Measurements from ENCODE around the gene COQ3. TPM values are rescaled to one million over a fixed set of nuclear protein-coding genes. Genes with fewer than 3 reads are reported as not detected.

Gene COQ3, protein sequence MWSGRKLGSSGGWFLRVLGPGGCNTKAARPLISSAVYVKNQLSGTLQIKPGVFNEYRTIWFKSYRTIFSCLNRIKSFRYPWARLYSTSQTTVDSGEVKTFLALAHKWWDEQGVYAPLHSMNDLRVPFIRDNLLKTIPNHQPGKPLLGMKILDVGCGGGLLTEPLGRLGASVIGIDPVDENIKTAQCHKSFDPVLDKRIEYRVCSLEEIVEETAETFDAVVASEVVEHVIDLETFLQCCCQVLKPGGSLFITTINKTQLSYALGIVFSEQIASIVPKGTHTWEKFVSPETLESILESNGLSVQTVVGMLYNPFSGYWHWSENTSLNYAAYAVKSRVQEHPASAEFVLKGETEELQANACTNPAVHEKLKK
- total RNA-seq, result 1 to 10 TPM; 8.7 to 9.2 TPM
- polyA plus RNA-seq (ENCODE audit: insufficient read length in 2 of 2), result 10 to 100 TPM; 16.2 to 17.3 TPM
- long read RNA-seq, donor 1, transcript COQ3-201 (7 exons, 1,335 nt), result major isoform, 13 of 13 reads
- long read RNA-seq, donor 1, partial matches to known transcripts, result 0 of 13 reads
- long read RNA-seq, donor 1, other reads (novel, unspliced or antisense), result 0 of 13 reads
- long read RNA-seq, donor 2, partial matches to known transcripts, result 0 of 4 reads
- long read RNA-seq, donor 2, other reads (novel, unspliced or antisense), result 0 of 4 reads
- long read RNA-seq, donor 3, partial matches to known transcripts, result 0 of 3 reads
- long read RNA-seq, donor 3, other reads (novel, unspliced or antisense), result 0 of 3 reads
- long read RNA-seq, donor 4, transcript COQ3-201 (7 exons, 1,335 nt), result major isoform, 6 of 6 reads
- long read RNA-seq, donor 4, partial matches to known transcripts, result 0 of 6 reads
- long read RNA-seq, donor 4, other reads (novel, unspliced or antisense), result 0 of 6 reads

GRCh38 chr6:99393698-99394531 lies at the start of gene COQ3:
TSS of gene COQ3 (minus strand) at chr6:99394195. CDS start at chr6:99394179, 16 bp downstream.
- no peaks in the 10 kb centered on the region for H3K27me3 ChIP-seq (ENCODE audit: control insufficient read depth, insufficient read depth, low read length)
- peaks cover 4% of the 10 kb centered on the region for H3K4me1 ChIP-seq (ENCODE audit: control insufficient read depth, insufficient read depth, low read length)
- peak within 1 kb of the TSS; percentile 94 for H3K4me3 ChIP-seq (ENCODE audit: low read depth, low read length)
- peak; percentile 69 to 95 (median 76) for DNase-seq (ENCODE audit: low read depth in 4 of 6, low spot score in 6 of 6)
- peak within 1 kb of the TSS; percentile 97 for H3K27ac ChIP-seq (ENCODE audit: low read depth, low read length)
- under 1% methylated on average over 48 of the region's 56 CpGs for WGBS (ENCODE audit: insufficient coverage)
- H3K36me3 ChIP-seq (ENCODE audit: control insufficient read depth, insufficient read depth, low read length), result peaks cover 4% of the 10 kb centered on the region
- no peaks in the 10 kb centered on the region for H3K9me3 ChIP-seq (ENCODE audit: control insufficient read depth, insufficient read depth, low read length)

DNA sequence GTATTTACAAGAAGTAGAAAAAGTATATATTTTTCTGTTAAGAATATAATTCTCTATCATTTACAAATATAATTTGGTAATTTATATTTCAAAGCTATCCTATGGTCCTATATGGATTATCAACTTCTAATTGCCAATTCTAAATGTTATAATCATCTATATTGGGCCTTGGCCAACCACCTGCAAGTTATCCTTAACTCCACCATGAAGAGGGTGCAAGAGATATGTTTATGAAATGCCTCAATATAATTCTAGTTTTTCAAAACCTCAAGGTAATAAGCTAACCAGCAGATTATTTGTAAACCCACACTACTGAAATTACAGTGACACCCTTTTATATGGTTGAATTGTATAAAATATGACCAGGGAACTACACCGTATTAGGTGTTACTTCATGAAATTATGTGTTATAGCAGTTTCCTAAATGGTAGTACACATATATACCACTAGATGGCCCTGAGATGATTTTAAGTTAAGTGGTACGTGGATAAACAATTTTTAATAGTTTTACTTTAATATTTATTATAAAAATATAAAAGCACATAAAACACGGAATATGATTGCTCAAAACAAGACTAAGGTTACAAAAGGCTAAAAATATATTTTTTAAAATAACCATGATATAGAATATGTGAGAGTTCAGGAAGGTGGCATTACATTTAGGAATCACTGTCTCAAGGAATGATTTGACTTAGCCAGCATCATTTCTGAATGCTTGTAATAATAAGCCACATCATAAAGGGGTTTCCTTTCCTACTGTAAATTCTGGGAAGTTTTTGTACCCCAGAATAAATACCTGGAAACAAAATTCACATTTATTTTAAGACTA lies 40.9 kb upstream of the COQ3 start:
- H3K4me3 ChIP-seq (ENCODE audit: low read depth, low read length), result no peak overlapping the region
- no peak overlapping the region for H3K27ac ChIP-seq (ENCODE audit: low read depth, low read length)
- WGBS (ENCODE audit: insufficient coverage), result no CpG with 5 or more reads among the region's 3 CpGs
- no peaks in the 10 kb centered on the region for H3K9me3 ChIP-seq (ENCODE audit: control insufficient read depth, insufficient read depth, low read length)
- no peaks in the 10 kb centered on the region for H3K36me3 ChIP-seq (ENCODE audit: control insufficient read depth, insufficient read depth, low read length)
- DNase-seq (ENCODE audit: low read depth in 4 of 6, low spot score in 6 of 6), result peak in 2 of 6 donors; percentile 43 to 66
- H3K27me3 ChIP-seq (ENCODE audit: control insufficient read depth, insufficient read depth, low read length), result no peaks in the 10 kb centered on the region
- no peaks in the 10 kb centered on the region for H3K4me1 ChIP-seq (ENCODE audit: control insufficient read depth, insufficient read depth, low read length)

GRCh38 chr6:99432877-99433276 lies 38.9 kb upstream of the COQ3 start:
- WGBS (ENCODE audit: insufficient coverage), result 67% methylated on average over 1 of the region's 2 CpGs
- no peak overlapping the region for H3K27ac ChIP-seq (ENCODE audit: low read depth, low read length)
- no peak for DNase-seq (ENCODE audit: low read depth in 4 of 6, low spot score in 6 of 6)
- H3K4me3 ChIP-seq (ENCODE audit: low read depth, low read length), result no peak overlapping the region
- no peaks in the 10 kb centered on the region for H3K36me3 ChIP-seq (ENCODE audit: control insufficient read depth, insufficient read depth, low read length)
- no peaks in the 10 kb centered on the region for H3K27me3 ChIP-seq (ENCODE audit: control insufficient read depth, insufficient read depth, low read length)
- H3K9me3 ChIP-seq (ENCODE audit: control insufficient read depth, insufficient read depth, low read length), result no peaks in the 10 kb centered on the region
- H3K4me1 ChIP-seq (ENCODE audit: control insufficient read depth, insufficient read depth, low read length), result no peaks in the 10 kb centered on the region

DNA sequence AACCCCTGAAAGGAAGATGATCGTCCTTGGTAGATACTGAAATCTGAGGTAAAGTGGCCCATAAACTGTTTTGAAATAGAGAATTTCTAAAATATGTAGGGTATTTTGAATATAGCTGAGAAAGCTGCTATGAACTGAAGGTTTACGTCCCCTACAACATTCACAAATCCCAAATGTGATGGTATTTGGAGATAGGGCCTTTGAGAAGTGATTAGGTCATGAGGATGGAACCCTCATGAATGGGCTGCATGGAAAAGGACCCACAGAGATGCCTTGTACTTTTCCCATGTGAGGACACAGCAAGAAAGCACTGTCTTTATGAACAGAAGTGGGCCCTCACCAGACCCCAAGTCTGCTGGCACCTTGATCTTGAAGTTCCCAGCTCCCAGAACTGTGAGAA lies 37.9 kb upstream of the COQ3 start:
- Histone ChIP-seq H3K4me1 (ENCODE audit: control insufficient read depth, insufficient read depth, low read length) (peaks cover under 1% of the 10 kb centered on the region), H3K9me3 (ENCODE audit: control insufficient read depth, insufficient read depth, low read length) (no peaks in the 10 kb centered on the region), H3K4me3 (ENCODE audit: low read depth, low read length) (no peak overlapping the region), H3K36me3 (ENCODE audit: control insufficient read depth, insufficient read depth, low read length) (no peaks in the 10 kb centered on the region), H3K27me3 (ENCODE audit: control insufficient read depth, insufficient read depth, low read length) (no peaks in the 10 kb centered on the region), H3K27ac (ENCODE audit: low read depth, low read length) (no peak overlapping the region)
- no CpG with 5 or more reads among the region's 2 CpGs for WGBS (ENCODE audit: insufficient coverage)
- DNase-seq (ENCODE audit: low read depth in 4 of 6, low spot score in 6 of 6), result no peak

GRCh38 chr6:99427988-99428387 lies 34.0 kb upstream of the COQ3 start:
- WGBS (ENCODE audit: insufficient coverage), result 100% methylated on average over 2 of the region's 5 CpGs
- H3K36me3 ChIP-seq (ENCODE audit: control insufficient read depth, insufficient read depth, low read length), result no peaks in the 10 kb centered on the region
- H3K4me1 ChIP-seq (ENCODE audit: control insufficient read depth, insufficient read depth, low read length), result peaks cover 6% of the 10 kb centered on the region

DNA sequence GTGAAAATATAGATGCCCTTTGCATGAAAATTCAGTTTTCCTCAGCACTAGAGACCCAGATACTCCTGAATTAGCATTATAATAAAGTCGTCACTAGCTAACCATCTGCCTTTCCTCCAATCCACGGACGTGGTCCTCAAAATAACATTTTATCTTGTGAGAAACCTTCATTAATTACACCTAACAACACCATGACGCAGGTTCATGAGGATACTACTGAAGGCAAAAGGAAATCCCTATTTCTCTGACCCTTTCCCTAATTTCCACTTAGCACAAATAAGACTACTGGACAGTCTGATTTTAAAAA lies 32.4 kb upstream of the COQ3 start:
- DNase-seq (ENCODE audit: low read depth in 4 of 6, low spot score in 6 of 6), result no peak
- peaks cover 14% of the 10 kb centered on the region for H3K4me1 ChIP-seq (ENCODE audit: control insufficient read depth, insufficient read depth, low read length)

More at GRCh38 chr6:99427988-99428387, 34.0 kb upstream of the COQ3 start:
- no peak overlapping the region for H3K27ac ChIP-seq (ENCODE audit: low read depth, low read length)
- H3K9me3 ChIP-seq (ENCODE audit: control insufficient read depth, insufficient read depth, low read length), result no peaks in the 10 kb centered on the region
- no peak overlapping the region for H3K4me3 ChIP-seq (ENCODE audit: low read depth, low read length)
- DNase-seq (ENCODE audit: low read depth in 4 of 6, low spot score in 6 of 6), result no peak
- no peaks in the 10 kb centered on the region for H3K27me3 ChIP-seq (ENCODE audit: control insufficient read depth, insufficient read depth, low read length)

DNA sequence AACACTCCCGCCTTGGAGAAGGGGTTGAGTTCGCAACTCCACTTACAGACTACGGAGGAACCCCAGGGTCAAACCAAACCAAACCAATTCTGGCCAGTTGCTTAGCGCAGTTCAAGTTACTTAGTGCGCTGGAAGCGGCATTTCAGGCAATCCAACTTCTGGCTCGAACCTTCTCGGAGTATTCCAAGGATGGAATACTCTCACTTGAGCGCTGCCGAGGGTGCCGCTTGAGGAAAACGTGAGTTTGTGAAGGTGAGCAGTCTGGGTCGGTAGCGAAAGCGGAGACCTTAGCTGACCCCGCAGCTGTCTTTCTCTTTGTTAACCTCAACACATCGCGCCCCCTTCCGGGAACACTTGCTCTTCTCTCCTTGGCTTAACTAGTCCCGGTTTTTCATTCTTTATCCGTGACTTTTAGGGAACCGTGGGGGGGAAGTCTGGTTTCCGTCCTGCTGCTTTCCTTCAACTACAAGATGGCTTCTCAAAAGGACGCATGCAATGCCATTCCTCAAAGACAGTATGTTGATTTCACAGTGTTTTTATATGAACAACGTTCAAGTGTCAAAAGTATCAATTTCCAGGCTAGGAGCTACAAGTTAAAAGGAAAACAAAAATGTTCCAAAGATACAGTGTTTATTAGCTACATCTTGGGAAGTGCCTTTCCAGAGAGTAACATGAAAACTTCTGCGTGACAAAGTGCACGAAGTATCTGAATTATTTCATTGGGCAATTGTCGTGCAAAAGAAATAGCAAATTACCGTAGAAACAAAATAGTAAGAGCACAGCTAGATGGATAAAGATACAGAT lies 31.9 kb upstream of the COQ3 start:
- peak overlapping the region; percentile 100 for H3K27ac ChIP-seq (ENCODE audit: low read depth, low read length)
- H3K36me3 ChIP-seq (ENCODE audit: control insufficient read depth, insufficient read depth, low read length), result no peaks in the 10 kb centered on the region
- H3K27me3 ChIP-seq (ENCODE audit: control insufficient read depth, insufficient read depth, low read length), result no peaks in the 10 kb centered on the region
- peaks cover 14% of the 10 kb centered on the region for H3K4me1 ChIP-seq (ENCODE audit: control insufficient read depth, insufficient read depth, low read length)
- peak overlapping the region; percentile 100 for H3K4me3 ChIP-seq (ENCODE audit: low read depth, low read length)
- peak; percentile 68 to 98 (median 88) for DNase-seq (ENCODE audit: low read depth in 4 of 6, low spot score in 6 of 6)
- WGBS (ENCODE audit: insufficient coverage), result 0% methylated on average over 18 of the region's 29 CpGs
- no peaks in the 10 kb centered on the region for H3K9me3 ChIP-seq (ENCODE audit: control insufficient read depth, insufficient read depth, low read length)

More for the DNA sequence above, 32.4 kb upstream of the COQ3 start:
- no peaks in the 10 kb centered on the region for H3K36me3 ChIP-seq (ENCODE audit: control insufficient read depth, insufficient read depth, low read length)
- 9% methylated on average over 4 of the region's 4 CpGs for WGBS (ENCODE audit: insufficient coverage)
- no peaks in the 10 kb centered on the region for H3K9me3 ChIP-seq (ENCODE audit: control insufficient read depth, insufficient read depth, low read length)
- no peaks in the 10 kb centered on the region for H3K27me3 ChIP-seq (ENCODE audit: control insufficient read depth, insufficient read depth, low read length)
- H3K27ac ChIP-seq (ENCODE audit: low read depth, low read length), result peak overlapping the region; percentile 100
- peak overlapping the region; percentile 100 for H3K4me3 ChIP-seq (ENCODE audit: low read depth, low read length)
